Measurements from ENCODE around the gene LYRM4. TPM values are rescaled to one million over a fixed set of nuclear protein-coding genes. Genes with fewer than 3 reads are reported as not detected.

LYRM4 gene
- total RNA-seq, 1 experiment from 2014 or later: 37.0 TPM

- Histone ChIP-seq H3F3A (ENCODE audit: insufficient read depth, low read depth) (no peaks in the 10 kb centered on the region), H3K4me3 (no peak overlapping the region), H2AFZ (no peak overlapping the region), H3K79me2 (ENCODE audit: low read depth) (no peaks in the 10 kb centered on the region), H3K4me1 (replicated peaks; ENCODE audit: insufficient read depth) (no peaks in the 10 kb centered on the region), H3K27me3 (ENCODE audit: insufficient read depth, low read depth) (no peaks in the 10 kb centered on the region), H4K20me1 (ENCODE audit: insufficient read depth) (no peaks in the 10 kb centered on the region), H3K27ac (no peak overlapping the region), H3K9me2 (ENCODE audit: insufficient read depth) (no peaks in the 10 kb centered on the region), H3K36me3 (ENCODE audit: low read depth) (no peaks in the 10 kb centered on the region), H3K9me3 (ENCODE audit: insufficient read depth, low read depth) (no peaks in the 10 kb centered on the region), H3K4me2 (no peak overlapping the region)
- BruUV-seq (replicated peaks): no TSS peak
- CTCF ChIA-PET: no interaction called here
- intact Hi-C loops (cut with micrococcal nuclease; ENCODE audit: unreplicated experiment): no loop called here
- TF ChIP-seq CTCF (conservative IDR thresholded peaks at IDR 0.05) (no peak), EZH2 (IDR thresholded peaks at IDR 0.05; ENCODE audit: low read depth) (no peak)
- POLR2A ChIA-PET (ENCODE audit: unreplicated experiment): no interaction called here
- DNase-seq: no peak
Measured at GRCh38 chr6:5302220-5302946, 41.6 kb upstream of the LYRM4 start.

- Histone ChIP-seq H3K27me3 (ENCODE audit: insufficient read depth, low read depth) (no peaks in the 10 kb centered on the region), H3K79me2 (ENCODE audit: low read depth) (no peaks in the 10 kb centered on the region), H3K36me3 (ENCODE audit: low read depth) (no peaks in the 10 kb centered on the region), H3K27ac (no peak overlapping the region), H3K4me3 (no peak overlapping the region), H3K9me3 (ENCODE audit: insufficient read depth, low read depth) (no peaks in the 10 kb centered on the region), H3K9me2 (ENCODE audit: insufficient read depth) (no peaks in the 10 kb centered on the region), H3K4me2 (no peak overlapping the region), H3F3A (ENCODE audit: insufficient read depth, low read depth) (no peaks in the 10 kb centered on the region), H4K20me1 (ENCODE audit: insufficient read depth) (no peaks in the 10 kb centered on the region), H2AFZ (no peak overlapping the region), H3K4me1 (replicated peaks; ENCODE audit: insufficient read depth) (no peaks in the 10 kb centered on the region)
- intact Hi-C loops (cut with micrococcal nuclease; ENCODE audit: unreplicated experiment): no loop called here
- ChIA-PET POLR2A (ENCODE audit: unreplicated experiment) (no interaction called here), CTCF (no interaction called here)
- BruUV-seq (replicated peaks): no TSS peak
- TF ChIP-seq EZH2 (IDR thresholded peaks at IDR 0.05; ENCODE audit: low read depth): no peak
- TF ChIP-seq CTCF (conservative IDR thresholded peaks at IDR 0.05): no peak
- DNase-seq: no peak
Measured at GRCh38 chr6:5300206-5300764, 39.5 kb upstream of the LYRM4 start.

- BruUV-seq (replicated peaks): no TSS peak
- no peak for DNase-seq
- Histone ChIP-seq H3K4me2 (no peak overlapping the region), H4K20me1 (ENCODE audit: insufficient read depth) (no peaks in the 10 kb centered on the region), H3K9me2 (ENCODE audit: insufficient read depth) (no peaks in the 10 kb centered on the region), H3K27me3 (ENCODE audit: insufficient read depth, low read depth) (no peaks in the 10 kb centered on the region), H2AFZ (no peak overlapping the region), H3K36me3 (ENCODE audit: low read depth) (no peaks in the 10 kb centered on the region), H3K4me3 (no peak overlapping the region), H3K4me1 (replicated peaks; ENCODE audit: insufficient read depth) (no peaks in the 10 kb centered on the region), H3K27ac (no peak overlapping the region), H3F3A (ENCODE audit: insufficient read depth, low read depth) (no peaks in the 10 kb centered on the region), H3K79me2 (ENCODE audit: low read depth) (no peaks in the 10 kb centered on the region), H3K9me3 (ENCODE audit: insufficient read depth, low read depth) (no peaks in the 10 kb centered on the region)
- TF ChIP-seq CTCF (conservative IDR thresholded peaks at IDR 0.05) (no peak), EZH2 (IDR thresholded peaks at IDR 0.05; ENCODE audit: low read depth) (no peak)
- ChIA-PET POLR2A (ENCODE audit: unreplicated experiment) (no interaction called here), CTCF (no interaction called here)
- intact Hi-C loops (cut with micrococcal nuclease; ENCODE audit: unreplicated experiment): no loop called here
Measured at GRCh38 chr6:5295623-5296022, 34.9 kb upstream of the LYRM4 start.
